OCI-LY1 (cell line): ENCODE measurements around the gene GLIPR1L1.

Source experiments
- EZH2 ChIP-seq: fragments of 200-600 bp; sonication (generic), shearing (Covaris generic); IDR thresholded peaks from 2 replicates; pipeline ENCODE4 v1.8.0; 2017; ENCODE audit warnings: borderline replicate concordance, mixed run types, mild to moderate bottlenecking, antibody characterized with exemption, low read length, moderate library complexity, mixed read lengths
- TF ChIP-seq, protein P1 (sequence below): fragments of 200-600 bp; sonication (generic), shearing (Covaris generic); IDR thresholded peaks from 2 replicates; pipeline ENCODE4 v1.5.1; 2017; ENCODE audit warnings: mild to moderate bottlenecking, antibody characterized with exemption, low read length, moderate library complexity, mixed read lengths

DNA sequence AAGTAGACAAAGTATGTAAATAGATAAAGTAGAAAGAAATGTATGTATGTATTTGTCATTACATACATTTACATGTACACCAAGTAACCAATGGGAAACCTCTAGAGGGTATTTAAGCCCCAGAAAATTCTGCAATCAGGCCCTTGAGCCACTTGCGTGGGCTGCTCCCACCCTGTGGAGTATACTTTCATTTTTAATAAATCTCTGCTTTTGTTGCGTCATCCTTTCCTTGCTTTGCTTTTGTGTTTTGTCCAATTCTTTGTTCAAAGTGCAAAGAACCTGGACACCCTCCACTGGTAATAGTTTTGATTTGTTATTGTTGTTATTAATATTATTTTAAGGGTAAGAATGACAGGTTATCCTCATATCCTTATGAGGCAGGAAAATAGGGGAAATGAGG, 26.2 kb upstream of the GLIPR1L1 start:
- TF ChIP-seq, protein P1, sequence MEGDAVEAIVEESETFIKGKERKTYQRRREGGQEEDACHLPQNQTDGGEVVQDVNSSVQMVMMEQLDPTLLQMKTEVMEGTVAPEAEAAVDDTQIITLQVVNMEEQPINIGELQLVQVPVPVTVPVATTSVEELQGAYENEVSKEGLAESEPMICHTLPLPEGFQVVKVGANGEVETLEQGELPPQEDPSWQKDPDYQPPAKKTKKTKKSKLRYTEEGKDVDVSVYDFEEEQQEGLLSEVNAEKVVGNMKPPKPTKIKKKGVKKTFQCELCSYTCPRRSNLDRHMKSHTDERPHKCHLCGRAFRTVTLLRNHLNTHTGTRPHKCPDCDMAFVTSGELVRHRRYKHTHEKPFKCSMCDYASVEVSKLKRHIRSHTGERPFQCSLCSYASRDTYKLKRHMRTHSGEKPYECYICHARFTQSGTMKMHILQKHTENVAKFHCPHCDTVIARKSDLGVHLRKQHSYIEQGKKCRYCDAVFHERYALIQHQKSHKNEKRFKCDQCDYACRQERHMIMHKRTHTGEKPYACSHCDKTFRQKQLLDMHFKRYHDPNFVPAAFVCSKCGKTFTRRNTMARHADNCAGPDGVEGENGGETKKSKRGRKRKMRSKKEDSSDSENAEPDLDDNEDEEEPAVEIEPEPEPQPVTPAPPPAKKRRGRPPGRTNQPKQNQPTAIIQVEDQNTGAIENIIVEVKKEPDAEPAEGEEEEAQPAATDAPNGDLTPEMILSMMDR = no peak
- TF ChIP-seq EZH2 = no peak
